ENCODE data around the gene STK11IP. TPM values are rescaled to one million over a fixed set of nuclear protein-coding genes. Genes with fewer than 3 reads are reported as not detected.

Gene STK11IP
- total RNA-seq, 2 experiments from 2014 or later: 23.5 to 26.1 TPM

GRCh38 chr2:219642069-219642454, 44.4 kb downstream of the STK11IP start:
- Mint-ChIP-seq H3K4me3 (no peak overlapping the region), H3K4me1 (peaks cover 8% of the 10 kb centered on the region), H3K27ac (no peak overlapping the region), H3K36me3 (ENCODE audit: low read depth) (no peaks in the 10 kb centered on the region), H3K9me3 (ENCODE audit: low read depth) (no peaks in the 10 kb centered on the region), H3K27me3 (peaks cover 6% of the 10 kb centered on the region)
- POLR2A ChIA-PET: no interaction called here
- DNase-seq: no peak
- ATAC-seq: no peak
- intact Hi-C loops (cut with DNase I, micrococcal nuclease): loop anchor here (1.0 to 10.0 kb wide), 6 partner anchors 44 to 239 kb away; no protein-coding TSS in a partner anchor
- CTCF ChIA-PET: interaction anchor here (0.7 to 4.7 kb wide), 16 partner anchors 10 to 146 kb away, joined by 3 to 22 read pairs (median 4); partner anchors contain the start of genes CHPF and TMEM198

- intact Hi-C loops (cut with DNase I, micrococcal nuclease): loop anchor here (1.0 to 10.0 kb wide), 6 partner anchors 44 to 239 kb away; no protein-coding TSS in a partner anchor
- H3K4me3 Mint-ChIP-seq: no peak overlapping the region
- DNase-seq: peak; percentile 96
- H3K36me3 Mint-ChIP-seq (ENCODE audit: low read depth): no peaks in the 10 kb centered on the region
- H3K9me3 Mint-ChIP-seq (ENCODE audit: low read depth): no peaks in the 10 kb centered on the region
- ChIA-PET POLR2A (no interaction called here), CTCF (interaction anchor here (0.5 to 4.7 kb wide), 23 partner anchors 11 to 793 kb away, joined by 3 to 22 read pairs (median 4); partner anchors contain the start of genes CHPF, OBSL1, STK11IP and TMEM198)
- H3K27ac Mint-ChIP-seq: no peak overlapping the region
- peak; percentile 100 for ATAC-seq
- peaks cover 8% of the 10 kb centered on the region for H3K4me1 Mint-ChIP-seq
- peaks cover 6% of the 10 kb centered on the region for H3K27me3 Mint-ChIP-seq
These were observed 44.9 kb downstream of the STK11IP start for GRCh38 chr2:219642465-219643083.

DNA sequence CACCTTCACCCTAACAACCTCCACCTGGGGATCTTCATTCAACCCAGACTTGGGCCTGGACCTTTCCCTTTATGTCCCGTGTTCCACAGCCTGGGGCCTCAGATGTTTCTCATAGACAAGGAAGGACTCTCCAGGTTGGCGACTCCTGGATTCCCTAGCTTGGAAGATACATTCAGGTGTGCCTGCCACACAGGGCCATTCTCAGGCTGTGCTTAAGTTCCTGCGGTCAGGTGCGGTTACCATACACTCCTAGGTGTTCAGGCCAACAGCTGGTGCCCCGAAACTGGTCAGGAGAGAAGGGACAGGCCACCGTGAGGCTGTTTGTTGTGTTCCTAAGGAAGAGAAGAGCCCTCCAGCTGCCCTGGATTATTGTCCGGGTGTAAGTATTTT, 45.4 kb downstream of the STK11IP start:
- ChIA-PET CTCF (interaction anchor here (0.5 to 4.7 kb wide), 22 partner anchors 9 to 793 kb away, joined by 3 to 22 read pairs (median 4); partner anchors contain the start of genes CHPF, OBSL1, STK11IP and TMEM198), POLR2A (interaction anchor here (0.6 kb wide), 1 partner anchor 9 kb away, joined by 4 read pairs; no protein-coding TSS in a partner anchor)
- Mint-ChIP-seq H3K4me3 (no peak overlapping the region), H3K9me3 (ENCODE audit: low read depth) (no peaks in the 10 kb centered on the region), H3K27ac (no peak overlapping the region), H3K4me1 (peaks cover 8% of the 10 kb centered on the region), H3K36me3 (ENCODE audit: low read depth) (no peaks in the 10 kb centered on the region), H3K27me3 (peaks cover 6% of the 10 kb centered on the region)
- no peak for DNase-seq
- ATAC-seq: no peak
- intact Hi-C loops (cut with DNase I, micrococcal nuclease): loop anchor here (2.0 to 10.0 kb wide), 2 partner anchors 166 to 238 kb away; no protein-coding TSS in a partner anchor

GRCh38 chr2:219643788-219644398, 46.2 kb downstream of the STK11IP start:
- H3K9me3 Mint-ChIP-seq (ENCODE audit: low read depth): no peaks in the 10 kb centered on the region
- peaks cover 8% of the 10 kb centered on the region for H3K4me1 Mint-ChIP-seq
- no peak for ATAC-seq
- peaks cover 10% of the 10 kb centered on the region for H3K27me3 Mint-ChIP-seq
- H3K27ac Mint-ChIP-seq: no peak overlapping the region
- no peaks in the 10 kb centered on the region for H3K36me3 Mint-ChIP-seq (ENCODE audit: low read depth)
- ChIA-PET POLR2A (no interaction called here), CTCF (interaction anchor here (0.7 to 4.7 kb wide), 11 partner anchors 18 to 641 kb away, joined by 3 to 22 read pairs (median 4); partner anchors contain the start of genes CHPF, OBSL1, STK11IP and TMEM198)
- no peak overlapping the region for H3K4me3 Mint-ChIP-seq
- intact Hi-C loops (cut with DNase I, micrococcal nuclease): loop anchor here (2.0 to 10.0 kb wide), 2 partner anchors 167 to 239 kb away; no protein-coding TSS in a partner anchor
- no peak for DNase-seq

GRCh38 chr2:219644801-219645480, 47.3 kb downstream of the STK11IP start:
- no peak for DNase-seq
- ChIA-PET POLR2A (no interaction called here), CTCF (interaction anchor here (0.7 to 4.7 kb wide), 5 partner anchors 17 to 230 kb away, joined by 3 to 22 read pairs (median 4); partner anchors contain the start of gene STK11IP)
- Mint-ChIP-seq H3K27me3 (peaks cover 13% of the 10 kb centered on the region), H3K27ac (no peak overlapping the region), H3K36me3 (ENCODE audit: low read depth) (no peaks in the 10 kb centered on the region), H3K9me3 (ENCODE audit: low read depth) (no peaks in the 10 kb centered on the region), H3K4me1 (peaks cover 8% of the 10 kb centered on the region), H3K4me3 (no peak overlapping the region)
- intact Hi-C loops (cut with DNase I, micrococcal nuclease): loop anchor here (5.0 to 10.0 kb wide), 2 partner anchors 240 to 1037 kb away; no protein-coding TSS in a partner anchor
- no peak for ATAC-seq

DNA sequence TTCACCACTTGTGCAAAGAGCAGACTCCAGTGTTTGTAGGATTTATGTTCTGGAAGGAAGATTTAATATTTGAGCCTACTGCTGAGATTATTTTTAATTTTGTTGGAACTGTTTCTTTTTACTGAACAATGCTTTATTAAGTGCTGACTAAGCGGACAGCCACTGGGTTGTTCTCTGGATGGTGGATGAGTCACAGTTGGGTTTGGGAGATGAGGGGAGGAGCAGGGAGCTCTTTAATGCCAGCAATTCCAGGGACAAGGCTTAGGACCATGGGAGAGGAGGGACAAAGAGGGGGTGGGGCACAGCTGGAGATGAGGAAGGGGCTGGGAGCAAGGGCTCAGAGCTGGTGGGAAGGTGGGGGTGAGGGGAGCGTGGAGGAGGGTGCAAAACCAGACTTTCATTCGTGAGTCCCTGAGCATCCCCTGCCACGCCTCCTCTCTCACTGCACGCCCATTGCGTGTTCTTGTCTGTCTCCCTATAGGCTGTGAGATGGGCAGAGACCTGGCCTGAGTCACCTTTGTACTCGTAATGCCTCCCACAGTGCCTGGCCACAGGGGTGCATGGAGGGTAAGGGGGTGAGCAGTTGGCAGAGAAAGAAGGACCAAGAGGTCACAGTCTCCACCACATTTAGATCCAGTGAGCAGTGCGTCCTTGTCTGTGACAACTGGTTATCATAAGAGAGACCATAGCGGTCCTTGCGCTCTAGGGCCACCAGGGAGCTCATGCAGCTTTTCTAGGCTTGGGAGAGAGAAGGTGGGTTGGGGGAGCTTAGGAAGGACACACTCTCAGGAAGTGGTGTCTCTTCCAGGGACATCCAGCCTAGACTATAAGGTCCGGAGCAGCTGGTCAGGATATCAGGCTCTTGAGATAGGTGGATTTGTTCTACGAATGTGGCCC, 48.2 kb downstream of the STK11IP start:
- ATAC-seq (no peak), DNase-seq (no peak)
- no peaks in the 10 kb centered on the region for H3K9me3 Mint-ChIP-seq (ENCODE audit: low read depth)
- peaks cover 8% of the 10 kb centered on the region for H3K4me1 Mint-ChIP-seq
- intact Hi-C loops (cut with DNase I, micrococcal nuclease): loop anchor here (5.0 to 10.0 kb wide), 2 partner anchors 241 to 1036 kb away; no protein-coding TSS in a partner anchor
- H3K27me3 Mint-ChIP-seq: peaks cover 18% of the 10 kb centered on the region
- H3K27ac Mint-ChIP-seq: no peak overlapping the region
- H3K4me3 Mint-ChIP-seq: no peak overlapping the region
- CTCF ChIA-PET: interaction anchor here (0.5 to 4.7 kb wide), 6 partner anchors 43 to 243 kb away, joined by 3 to 22 read pairs (median 3); partner anchors contain the start of gene STK11IP
- H3K36me3 Mint-ChIP-seq (ENCODE audit: low read depth): no peaks in the 10 kb centered on the region
- POLR2A ChIA-PET: no interaction called here

- no peaks in the 10 kb centered on the region for H3K36me3 Mint-ChIP-seq (ENCODE audit: low read depth)
- H3K27me3 Mint-ChIP-seq: peaks cover 29% of the 10 kb centered on the region
- no peak for DNase-seq
- POLR2A ChIA-PET: no interaction called here
- H3K4me3 Mint-ChIP-seq: no peak overlapping the region
- H3K4me1 Mint-ChIP-seq: no peaks in the 10 kb centered on the region
- ATAC-seq: no peak
- H3K9me3 Mint-ChIP-seq (ENCODE audit: low read depth): peaks cover 3% of the 10 kb centered on the region
- H3K27ac Mint-ChIP-seq: no peak overlapping the region
- CTCF ChIA-PET: interaction anchor here (0.6 kb wide), 1 partner anchor 17 kb away, joined by 3 read pairs; no protein-coding TSS in a partner anchor
- intact Hi-C loops (cut with DNase I, micrococcal nuclease): loop anchor here (5.0 to 10.0 kb wide), 2 partner anchors 243 to 1034 kb away; no protein-coding TSS in a partner anchor
These were observed 50.5 kb downstream of the STK11IP start for GRCh38 chr2:219648176-219648575.

GRCh38 chr2:219648963-219649362, 51.3 kb downstream of the STK11IP start:
- CTCF ChIA-PET: interaction anchor here (0.6 kb wide), 2 partner anchors 18 to 27 kb away, joined by 3 read pairs; no protein-coding TSS in a partner anchor

GRCh38 chr2:219650426-219651248, 53.0 kb downstream of the STK11IP start:
- intact Hi-C loops (cut with DNase I, micrococcal nuclease): no loop called here
- Mint-ChIP-seq H3K27me3 (peaks cover 35% of the 10 kb centered on the region), H3K9me3 (ENCODE audit: low read depth) (peaks cover 3% of the 10 kb centered on the region), H3K27ac (no peak overlapping the region), H3K36me3 (ENCODE audit: low read depth) (no peaks in the 10 kb centered on the region), H3K4me1 (no peaks in the 10 kb centered on the region), H3K4me3 (no peak overlapping the region)
- DNase-seq: no peak
- no peak for ATAC-seq
- POLR2A ChIA-PET: no interaction called here
- CTCF ChIA-PET: interaction anchor here (0.7 to 1.1 kb wide), 2 partner anchors 18 to 195 kb away, joined by 3 read pairs; no protein-coding TSS in a partner anchor

More at GRCh38 chr2:219648963-219649362, 51.3 kb downstream of the STK11IP start:
- no peak overlapping the region for H3K27ac Mint-ChIP-seq
- POLR2A ChIA-PET: no interaction called here
- no peaks in the 10 kb centered on the region for H3K36me3 Mint-ChIP-seq (ENCODE audit: low read depth)
- DNase-seq (no peak), ATAC-seq (no peak)
- peaks cover 29% of the 10 kb centered on the region for H3K27me3 Mint-ChIP-seq
- H3K4me1 Mint-ChIP-seq: no peaks in the 10 kb centered on the region
- H3K4me3 Mint-ChIP-seq: no peak overlapping the region
- peaks cover 3% of the 10 kb centered on the region for H3K9me3 Mint-ChIP-seq (ENCODE audit: low read depth)
- intact Hi-C loops (cut with DNase I, micrococcal nuclease): loop anchor here (5.0 to 10.0 kb wide), 2 partner anchors 244 to 1033 kb away; no protein-coding TSS in a partner anchor

Measured in activated CD4-positive, alpha-beta T cell treated with anti-CD3 and anti-CD28 coated beads for 36 hours (primary cell).